Duodenal mucosa (tissue), 2 donors: ENCODE data around the gene UMAD1.

Source experiments
- H3K27ac ChIP-seq: one replicate; pipeline ENCODE4 v1.7.0; 2013; ENCODE audit warnings: low read depth, low read length
- H3K27me3 ChIP-seq, 2 donors: one replicate each; pipeline ENCODE4 v1.7.0; 2013; ENCODE audit warnings: low read length in 2 of 2, control low read depth in 1 of 2; ENCODE audit not compliant: insufficient read depth in 2 of 2, control insufficient read depth in 1 of 2
- H3K36me3 ChIP-seq, 2 donors: one replicate each; pipeline ENCODE4 v1.7.0; 2013; ENCODE audit warnings: low read length in 2 of 2, control low read depth in 1 of 2; ENCODE audit not compliant: insufficient read depth in 2 of 2, control insufficient read depth in 1 of 2
- H3K4me1 ChIP-seq, 2 donors: one replicate each; pipeline ENCODE4 v1.7.0; 2013; ENCODE audit warnings: low read length in 2 of 2, control low read depth in 1 of 2; ENCODE audit not compliant: insufficient read depth in 2 of 2, control insufficient read depth in 1 of 2
- H3K4me3 ChIP-seq, 2 donors: one replicate each; pipeline ENCODE4 v1.7.0; 2013; ENCODE audit warnings: low read length in 2 of 2, low read depth in 1 of 2
- H3K9ac ChIP-seq, 2 donors: one replicate each; pipeline ENCODE4 v1.7.0; 2013; ENCODE audit warnings: low read length in 2 of 2, low read depth in 1 of 2
- H3K9me3 ChIP-seq, 2 donors: one replicate each; pipeline ENCODE4 v1.7.0; 2013; ENCODE audit warnings: low read length in 2 of 2, control low read depth in 1 of 2; ENCODE audit not compliant: control insufficient read depth in 1 of 2

Gene UMAD1

DNA sequence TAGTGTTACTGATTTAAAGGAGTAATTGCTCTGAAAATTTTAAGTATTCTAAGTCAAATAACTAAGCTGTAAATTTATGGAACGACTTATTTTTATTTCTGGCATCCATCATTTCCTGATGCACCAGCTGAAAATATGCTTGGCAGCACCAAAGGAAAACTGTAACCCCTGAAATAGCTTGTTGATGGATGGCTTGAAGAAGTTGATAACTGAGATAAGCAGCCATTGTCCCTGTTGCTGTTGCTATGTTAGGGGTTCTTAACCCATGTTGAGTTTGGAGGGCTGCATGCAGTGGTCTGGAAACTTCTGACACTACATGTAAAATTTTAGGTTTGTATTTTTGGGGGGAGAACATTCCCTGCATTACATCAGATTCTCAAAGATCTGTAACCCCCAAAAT lies 47.2 kb downstream of the UMAD1 start:
- no peak overlapping the region for H3K9ac ChIP-seq
- no peaks in the 10 kb centered on the region for H3K4me1 ChIP-seq
- H3K9me3 ChIP-seq, result no peaks in the 10 kb centered on the region
- no peaks in the 10 kb centered on the region for H3K36me3 ChIP-seq
- no peak overlapping the region for H3K4me3 ChIP-seq
- no peak overlapping the region for H3K27ac ChIP-seq
- H3K27me3 ChIP-seq, result no peaks in the 10 kb centered on the region

DNA sequence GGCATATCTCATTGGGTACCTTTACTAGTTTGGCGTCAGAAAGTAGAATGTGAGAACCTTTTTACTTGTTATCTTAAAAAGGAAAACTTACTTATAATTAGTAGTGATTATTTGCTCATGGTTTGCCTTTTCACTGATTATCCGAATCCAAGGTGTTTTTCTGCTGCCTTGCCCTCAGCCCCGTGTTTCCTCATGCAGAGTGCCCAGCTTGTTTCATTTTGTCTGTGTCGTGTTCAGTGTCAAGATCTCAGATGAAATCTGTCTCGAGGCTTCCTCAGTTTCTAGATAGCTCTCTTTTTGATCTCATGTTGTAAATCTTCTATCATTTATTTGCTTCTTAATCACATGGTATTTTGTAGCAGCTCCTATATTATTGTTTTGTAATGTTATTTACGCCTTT lies 47.8 kb downstream of the UMAD1 start:
- Histone ChIP-seq H3K4me3 (no peak overlapping the region), H3K36me3 (no peaks in the 10 kb centered on the region), H3K27me3 (no peaks in the 10 kb centered on the region), H3K9me3 (no peaks in the 10 kb centered on the region), H3K4me1 (no peaks in the 10 kb centered on the region), H3K9ac (no peak overlapping the region), H3K27ac (no peak overlapping the region)

GRCh38 chr7:7688956-7689355 lies 48.4 kb downstream of the UMAD1 start:
- Histone ChIP-seq H3K4me3 (no peak overlapping the region), H3K9me3 (no peaks in the 10 kb centered on the region), H3K36me3 (no peaks in the 10 kb centered on the region), H3K27ac (no peak overlapping the region), H3K4me1 (no peaks in the 10 kb centered on the region), H3K9ac (no peak overlapping the region), H3K27me3 (no peaks in the 10 kb centered on the region)

- no peaks in the 10 kb centered on the region for H3K36me3 ChIP-seq
- H3K9me3 ChIP-seq, result no peaks in the 10 kb centered on the region
- no peaks in the 10 kb centered on the region for H3K27me3 ChIP-seq
- H3K9ac ChIP-seq, result no peak overlapping the region
- peaks cover 0 to 7% of the 10 kb centered on the region in 2 donors for H3K4me1 ChIP-seq
- H3K27ac ChIP-seq, result no peak overlapping the region
- H3K4me3 ChIP-seq, result no peak overlapping the region
Measured at GRCh38 chr7:7693881-7694280, 53.3 kb downstream of the UMAD1 start.

DNA sequence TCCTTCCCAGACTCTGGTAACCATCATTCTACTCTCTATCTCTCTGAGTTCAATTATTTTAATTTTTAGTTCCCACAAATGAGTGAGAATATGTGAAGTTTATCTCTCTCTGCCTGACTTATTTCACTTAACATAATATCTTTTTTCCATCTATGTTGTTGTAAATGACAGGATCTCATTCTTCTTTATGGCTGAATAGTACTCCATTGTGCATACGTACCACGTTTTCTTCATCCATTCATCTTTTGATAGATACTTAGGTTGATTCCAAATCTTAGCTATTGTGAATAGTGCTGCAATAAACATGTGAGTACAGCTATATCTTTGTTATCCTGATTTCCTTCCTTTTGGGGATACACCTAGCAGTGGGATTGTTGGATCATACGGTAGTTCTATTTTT lies 54.0 kb downstream of the UMAD1 start:
- no peak overlapping the region for H3K9ac ChIP-seq
- H3K36me3 ChIP-seq, result no peaks in the 10 kb centered on the region
- no peaks in the 10 kb centered on the region for H3K9me3 ChIP-seq
- H3K4me3 ChIP-seq, result no peak overlapping the region
- H3K27me3 ChIP-seq, result no peaks in the 10 kb centered on the region
- peaks cover 0 to 7% of the 10 kb centered on the region in 2 donors for H3K4me1 ChIP-seq
- no peak overlapping the region for H3K27ac ChIP-seq

DNA sequence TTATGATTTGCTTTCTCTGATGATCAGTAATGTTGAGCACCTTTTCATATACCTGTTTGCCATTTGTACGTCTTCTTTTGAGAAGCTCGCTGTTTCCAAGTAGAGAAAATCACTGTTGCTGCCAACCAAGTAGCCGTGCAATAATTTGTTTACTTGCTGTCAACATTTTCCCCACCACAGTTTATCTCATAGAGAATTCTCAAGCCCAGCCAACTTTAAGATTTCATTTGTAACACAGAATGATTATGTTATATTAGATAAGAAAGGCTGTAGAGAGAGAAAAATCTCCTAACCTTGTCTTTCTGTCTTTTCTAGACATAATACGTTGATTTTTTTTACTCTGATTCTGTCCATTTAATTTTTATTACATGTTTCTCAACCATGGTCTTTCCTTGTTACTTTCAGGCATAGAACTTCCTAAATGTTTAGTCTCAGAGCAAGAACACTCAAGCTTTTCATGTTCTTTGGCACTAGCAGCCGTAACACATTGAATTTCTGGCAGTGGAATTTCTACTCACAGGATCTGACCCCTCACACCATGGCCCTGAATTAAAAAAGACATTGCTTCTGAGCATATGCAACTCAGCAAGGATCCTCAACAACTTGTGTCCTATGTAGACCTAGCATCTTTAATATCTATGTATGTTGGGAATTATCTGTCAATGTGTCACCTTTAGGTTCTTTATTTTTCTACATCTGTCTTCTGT lies 54.7 kb downstream of the UMAD1 start:
- Histone ChIP-seq H3K9ac (no peak overlapping the region), H3K9me3 (no peaks in the 10 kb centered on the region), H3K27ac (no peak overlapping the region), H3K36me3 (no peaks in the 10 kb centered on the region), H3K27me3 (no peaks in the 10 kb centered on the region), H3K4me1 (peaks cover 0 to 7% of the 10 kb centered on the region in 2 donors), H3K4me3 (no peak overlapping the region)

DNA sequence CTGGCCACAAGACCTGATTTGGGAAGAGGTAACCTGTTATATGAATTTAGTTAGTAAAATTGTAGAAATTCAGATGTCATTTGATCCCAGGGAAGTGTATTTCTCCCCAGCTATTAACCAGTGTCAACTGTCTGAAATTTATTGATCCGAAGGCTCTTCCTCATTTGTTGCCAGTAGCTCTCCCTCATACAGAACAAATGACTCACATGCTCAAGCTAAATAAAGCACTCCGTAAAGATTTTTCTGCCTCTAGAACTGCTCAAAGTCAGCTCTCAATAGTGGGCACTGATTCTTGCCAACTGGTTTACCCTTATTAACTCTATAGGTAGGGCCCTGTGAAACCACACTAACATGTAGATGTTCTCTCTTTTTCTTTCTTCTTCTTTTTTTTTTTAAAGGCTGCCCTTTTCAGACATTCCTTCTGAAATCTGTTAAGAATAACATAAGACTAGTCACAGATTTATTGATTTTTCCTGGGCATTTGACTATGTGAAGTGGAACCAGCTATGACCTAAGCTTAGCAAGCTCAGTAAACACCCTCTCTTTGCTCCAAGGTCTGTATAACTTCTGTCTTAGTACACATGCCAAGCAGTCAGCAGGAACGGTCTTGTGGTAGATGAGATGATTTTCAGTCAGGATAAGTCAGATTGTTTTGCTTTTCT lies 56.0 kb downstream of the UMAD1 start:
- Histone ChIP-seq H3K4me3 (no peak overlapping the region), H3K36me3 (no peaks in the 10 kb centered on the region), H3K9me3 (no peaks in the 10 kb centered on the region), H3K27me3 (no peaks in the 10 kb centered on the region), H3K9ac (no peak overlapping the region), H3K4me1 (peaks cover 0 to 7% of the 10 kb centered on the region in 2 donors), H3K27ac (no peak overlapping the region)

DNA sequence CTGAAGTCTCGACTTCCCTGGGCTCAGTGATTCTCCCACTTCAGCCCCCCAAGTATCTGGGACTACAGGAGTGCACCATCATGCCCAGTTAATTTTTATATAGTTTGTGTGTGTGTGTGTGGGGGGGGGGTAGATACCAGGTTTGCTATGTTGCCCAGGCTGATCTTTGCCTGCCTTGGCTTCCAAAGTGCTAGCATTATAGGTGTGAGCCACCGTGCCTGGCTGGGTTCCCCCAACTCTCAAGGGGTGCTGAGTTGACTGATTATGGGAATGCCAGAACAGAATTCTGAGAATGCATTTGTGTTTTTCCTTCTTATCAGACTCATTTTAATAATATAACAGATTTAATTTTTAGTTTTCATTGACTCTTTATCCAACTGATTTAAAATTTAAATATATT lies 58.4 kb downstream of the UMAD1 start:
- Histone ChIP-seq H3K27me3 (no peaks in the 10 kb centered on the region), H3K4me3 (no peak overlapping the region), H3K4me1 (peaks cover 0 to 12% of the 10 kb centered on the region in 2 donors), H3K36me3 (no peaks in the 10 kb centered on the region), H3K9ac (no peak overlapping the region), H3K27ac (no peak overlapping the region), H3K9me3 (no peaks in the 10 kb centered on the region)

- no peaks in the 10 kb centered on the region for H3K9me3 ChIP-seq
- H3K27ac ChIP-seq, result no peak overlapping the region
- peaks cover 0 to 12% of the 10 kb centered on the region in 2 donors for H3K4me1 ChIP-seq
- no peak overlapping the region for H3K9ac ChIP-seq
- H3K36me3 ChIP-seq, result no peaks in the 10 kb centered on the region
- no peaks in the 10 kb centered on the region for H3K27me3 ChIP-seq
- H3K4me3 ChIP-seq, result no peak overlapping the region
Measured at GRCh38 chr7:7699380-7699779, 58.8 kb downstream of the UMAD1 start.

DNA sequence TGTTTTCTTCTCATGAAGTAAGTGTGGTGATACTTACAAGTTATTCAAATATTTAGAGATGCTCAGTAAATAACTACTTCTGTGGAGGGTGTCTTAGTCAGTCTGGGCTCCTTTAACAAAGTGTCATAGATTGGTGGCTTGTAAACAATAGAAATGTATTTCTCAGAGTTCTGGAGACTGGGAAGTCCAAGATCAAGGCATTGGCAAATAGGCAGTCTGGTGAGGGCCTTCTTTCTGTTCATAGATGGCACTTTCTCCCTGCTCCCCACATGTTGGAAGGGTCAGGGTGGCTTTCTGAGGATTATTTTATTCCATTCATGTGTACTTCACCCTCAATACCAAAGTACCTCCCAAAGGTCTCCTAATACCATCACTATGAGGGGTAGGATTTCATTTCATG lies 59.4 kb downstream of the UMAD1 start:
- H3K4me3 ChIP-seq, result no peak overlapping the region

More for the DNA sequence above, 59.4 kb downstream of the UMAD1 start:
- Histone ChIP-seq H3K27ac (no peak overlapping the region), H3K36me3 (no peaks in the 10 kb centered on the region), H3K9me3 (no peaks in the 10 kb centered on the region), H3K9ac (no peak overlapping the region), H3K4me1 (peaks cover 0 to 12% of the 10 kb centered on the region in 2 donors), H3K27me3 (no peaks in the 10 kb centered on the region)
